Muscle of back (tissue), 11 donors: ENCODE data around the gene ZCCHC24. TPM values are rescaled to one million over a fixed set of nuclear protein-coding genes. Genes with fewer than 3 reads are reported as not detected.

ENCODE experiments used
- DNase-seq, 3 donors: peaks; one replicate each; pipeline versions ENCODE4 v3.0.0 to v3.0.0-alpha.2; 2013
- polyA plus RNA-seq, 10 donors: library from polyadenylated mRNA; unstranded; fragments of 120-200 nt; gene quantifications; one replicate each; pipeline ENCODE4 v1.2.1, GENCODE V29; 2013; ENCODE audit not compliant: insufficient read length in 10 of 10

The ZCCHC24 gene
- polyA plus RNA-seq, 10 donors: 52.3 to 71.5 (median 59.3) TPM

DNA sequence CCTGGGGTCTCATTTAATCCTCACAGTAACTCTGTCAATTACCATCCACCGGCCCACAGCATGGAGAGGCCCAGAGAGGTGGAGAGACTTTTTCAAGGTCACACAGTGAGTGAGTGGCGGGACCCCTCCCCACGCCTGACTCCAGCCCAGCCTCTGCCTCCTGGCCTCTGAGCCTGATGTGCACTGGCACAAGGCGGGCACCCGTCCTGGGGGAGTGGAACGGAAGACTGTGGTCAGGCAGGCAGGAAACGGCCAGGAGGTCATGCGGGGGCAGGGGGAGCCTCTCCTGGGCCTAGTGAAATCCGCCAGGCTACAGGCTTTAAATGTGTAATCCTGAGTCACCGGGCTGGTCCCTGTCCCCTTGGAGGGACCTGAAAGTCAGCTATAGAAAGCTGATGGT lies 32.2 kb downstream of the ZCCHC24 start:
- DNase-seq: no peak

GRCh38 chr10:79412516-79412915 lies 32.9 kb downstream of the ZCCHC24 start:
- no peak for DNase-seq

DNA sequence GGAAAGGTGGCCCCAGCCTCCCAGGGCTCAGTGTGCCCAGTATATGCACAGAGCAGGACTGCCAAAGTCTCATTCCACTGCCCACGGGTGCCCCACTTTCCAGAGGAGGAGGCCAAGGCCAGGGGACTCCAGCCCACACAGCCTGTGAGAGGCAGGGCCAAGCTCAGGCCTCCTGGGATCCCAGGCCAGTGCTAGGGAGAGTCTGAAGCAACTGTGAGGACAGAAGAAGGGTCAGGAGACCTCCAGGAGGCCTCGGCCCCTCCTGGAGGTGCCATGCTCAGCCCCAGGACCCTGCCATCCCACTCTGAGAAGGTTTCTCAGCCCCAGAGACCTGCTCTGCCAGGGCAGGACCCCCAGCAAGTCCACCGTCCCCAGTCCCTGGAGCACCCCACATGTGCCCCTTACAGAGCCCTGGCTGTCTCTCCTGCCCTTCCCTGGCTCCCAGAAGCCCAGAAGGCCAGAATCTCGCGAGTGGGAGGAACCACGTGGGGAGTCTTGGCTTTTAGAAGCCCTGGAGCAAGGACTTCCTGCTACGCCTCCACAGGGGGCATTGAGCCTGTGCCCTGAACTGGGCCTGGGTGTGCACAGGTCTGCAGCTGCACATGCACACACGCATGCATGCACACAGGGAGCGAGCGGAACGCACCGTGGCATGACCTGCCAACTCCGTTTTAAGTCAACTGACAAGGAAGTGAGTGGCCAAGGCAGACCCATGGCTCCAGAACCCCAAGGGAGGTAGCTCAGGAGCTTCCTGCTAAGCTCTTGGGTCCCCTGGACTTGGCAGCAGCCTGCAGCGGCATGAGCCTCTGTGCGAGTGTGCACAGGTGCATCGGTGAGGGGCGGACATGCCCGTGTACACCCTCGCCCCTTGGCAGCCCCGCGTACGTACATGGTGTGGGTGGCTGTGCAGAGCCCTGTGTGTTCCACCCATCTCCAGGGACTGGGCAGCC lies 33.6 kb downstream of the ZCCHC24 start:
- DNase-seq: no peak

GRCh38 chr10:79410315-79411094 lies 34.9 kb downstream of the ZCCHC24 start:
- no peak for DNase-seq

DNA sequence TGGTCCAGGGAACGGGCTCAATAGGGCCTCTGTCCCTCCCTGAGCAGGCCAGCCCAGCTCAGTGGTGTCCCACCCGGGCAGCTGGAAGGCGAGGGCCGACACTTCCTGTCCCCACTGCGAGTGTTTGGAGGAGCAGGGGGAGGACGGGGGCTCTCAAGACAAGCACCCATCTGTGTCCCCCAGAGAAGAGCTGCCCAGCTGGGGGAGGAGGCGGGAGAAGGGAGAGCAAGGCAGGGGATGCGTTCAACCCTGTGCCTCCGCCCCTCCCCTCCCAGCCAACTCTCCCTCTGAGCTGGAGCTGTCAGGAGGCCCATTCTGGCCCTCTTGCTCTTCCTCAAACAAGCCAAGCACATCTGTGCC lies 35.7 kb downstream of the ZCCHC24 start:
- no peak for DNase-seq

DNA sequence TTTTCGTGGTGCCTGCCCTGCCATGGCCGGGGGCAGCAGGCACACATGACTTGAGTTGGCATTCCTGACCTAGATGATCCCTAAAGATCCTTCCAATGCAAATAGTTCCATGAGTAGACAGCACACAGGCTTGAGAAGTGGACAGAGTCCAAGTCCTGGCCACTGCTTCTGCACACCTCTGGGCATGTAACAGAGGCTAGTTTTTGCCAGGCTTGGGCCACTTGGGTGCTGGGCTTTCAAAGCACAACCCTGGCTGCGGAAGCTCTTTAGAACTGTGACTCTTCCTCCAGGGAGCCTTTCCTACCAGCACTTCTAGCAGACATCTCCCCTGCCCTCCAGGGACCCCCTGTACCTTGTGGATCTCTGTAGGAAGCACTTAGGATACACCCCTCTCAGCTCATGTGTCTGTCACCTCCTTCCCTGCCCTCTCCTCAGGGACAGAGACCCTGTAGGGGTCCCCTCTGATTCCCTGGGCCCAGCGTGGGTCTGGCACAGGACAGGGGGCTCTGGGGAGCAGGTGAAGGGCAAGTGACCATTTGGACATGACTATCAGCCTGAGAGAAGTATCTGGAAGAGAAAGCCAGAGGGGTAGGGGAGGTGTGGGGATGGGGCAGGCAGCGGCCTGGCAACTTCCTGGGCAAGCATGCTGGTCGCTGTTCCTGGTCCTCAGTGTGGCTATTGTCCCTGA lies 36.2 kb downstream of the ZCCHC24 start:
- no peak for DNase-seq

DNA sequence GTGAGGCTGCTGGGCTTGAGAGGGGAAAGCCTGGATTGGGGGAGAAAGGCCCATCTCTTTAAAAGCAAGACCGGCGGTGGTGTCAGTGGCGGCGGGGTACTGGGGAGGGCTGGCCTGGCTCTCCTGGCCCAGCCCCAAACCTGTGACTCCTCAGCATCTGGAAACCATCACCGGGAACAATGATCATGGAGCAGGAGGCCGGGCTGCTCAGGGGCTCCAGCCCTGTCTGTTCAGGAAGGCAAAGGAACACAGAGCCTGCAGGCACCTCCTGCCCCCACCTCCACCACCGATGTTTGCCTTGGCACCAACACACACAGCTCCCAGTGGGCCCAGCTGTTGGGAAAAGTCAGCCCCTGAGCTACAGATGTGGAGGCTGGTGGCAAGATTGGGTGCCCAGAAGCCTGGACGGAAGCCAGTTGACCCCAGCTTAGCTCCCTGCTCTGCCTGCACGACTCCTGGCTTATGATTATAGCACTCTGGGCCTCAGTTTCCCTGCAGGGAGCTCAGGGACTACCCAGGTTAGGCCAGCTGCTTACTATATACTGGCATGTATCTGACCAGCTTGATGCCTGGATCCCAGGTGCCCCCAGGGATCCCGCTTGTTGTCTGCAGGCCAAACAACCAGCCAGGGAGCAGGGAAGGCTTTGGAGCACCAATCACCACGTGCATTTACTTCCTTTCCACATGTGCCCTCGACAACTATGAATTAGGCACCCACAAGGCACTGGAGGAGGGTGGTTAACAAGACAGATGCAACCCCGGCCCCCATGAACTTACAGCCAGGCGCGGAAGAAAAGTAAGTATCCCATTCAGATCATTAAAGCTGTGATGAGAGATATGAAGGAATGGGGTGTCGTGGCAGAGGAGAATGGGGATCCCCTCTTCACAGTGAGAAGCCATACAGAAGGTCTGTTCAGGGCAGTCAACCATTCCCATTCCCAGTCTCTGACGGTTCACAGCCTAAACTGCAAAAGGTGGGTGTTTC lies 37.3 kb downstream of the ZCCHC24 start:
- DNase-seq: peak; percentile 61 to 86 (median 77)

DNA sequence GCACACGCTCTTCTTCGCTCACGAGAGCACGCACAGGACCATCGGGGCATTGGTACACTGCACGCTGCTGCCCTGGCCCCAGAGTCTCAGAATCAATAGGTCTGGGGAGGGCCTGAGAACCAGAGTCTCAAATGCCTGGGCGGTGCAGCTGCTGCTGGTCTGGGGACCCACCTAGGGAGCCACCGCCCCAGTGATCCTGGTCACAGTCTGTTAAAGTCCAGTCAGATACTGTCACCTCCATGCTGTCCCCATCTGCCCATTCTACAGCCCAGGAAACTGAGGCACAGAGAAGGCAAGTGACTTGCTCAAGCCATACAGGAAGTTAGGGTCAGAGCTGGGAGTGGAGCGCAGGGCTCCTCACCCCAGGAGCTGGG lies 38.0 kb downstream of the ZCCHC24 start:
- no peak for DNase-seq

GRCh38 chr10:79406683-79407422 lies 38.6 kb downstream of the ZCCHC24 start:
- DNase-seq: no peak

DNA sequence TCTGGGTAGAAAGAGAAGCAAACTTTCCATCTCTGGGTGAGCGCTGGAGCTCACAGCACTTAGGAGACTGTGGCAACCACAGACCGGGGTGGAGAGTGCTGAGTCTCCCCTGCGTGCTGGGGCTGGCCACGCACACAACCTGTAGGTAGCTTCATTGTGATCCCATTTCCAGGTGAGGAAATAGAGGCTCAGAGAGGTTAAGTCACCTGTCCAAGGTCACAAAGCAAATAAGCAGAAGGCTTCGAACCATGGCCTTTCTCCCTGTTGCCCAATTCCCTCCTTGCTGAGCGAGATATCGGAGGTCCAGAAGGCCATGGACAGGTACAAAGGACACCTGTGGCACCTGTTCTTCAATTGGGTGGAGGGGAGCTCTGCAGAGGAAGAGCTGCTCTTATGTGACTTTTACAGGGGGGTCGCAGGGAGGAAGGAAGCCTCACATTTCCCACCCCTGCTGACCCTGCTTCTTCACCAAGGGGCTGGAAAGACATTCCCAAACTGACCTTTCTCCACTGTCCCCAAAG lies 39.4 kb downstream of the ZCCHC24 start:
- DNase-seq: no peak

- peak; percentile 70 to 78 (median 72) for DNase-seq
These were observed 40.0 kb downstream of the ZCCHC24 start for GRCh38 chr10:79405221-79405994.

- no peak for DNase-seq
These were observed 40.7 kb downstream of the ZCCHC24 start for GRCh38 chr10:79404690-79405131.

- peak; percentile 72 to 90 (median 74) for DNase-seq
These were observed 41.2 kb downstream of the ZCCHC24 start for GRCh38 chr10:79404231-79404609.

DNA sequence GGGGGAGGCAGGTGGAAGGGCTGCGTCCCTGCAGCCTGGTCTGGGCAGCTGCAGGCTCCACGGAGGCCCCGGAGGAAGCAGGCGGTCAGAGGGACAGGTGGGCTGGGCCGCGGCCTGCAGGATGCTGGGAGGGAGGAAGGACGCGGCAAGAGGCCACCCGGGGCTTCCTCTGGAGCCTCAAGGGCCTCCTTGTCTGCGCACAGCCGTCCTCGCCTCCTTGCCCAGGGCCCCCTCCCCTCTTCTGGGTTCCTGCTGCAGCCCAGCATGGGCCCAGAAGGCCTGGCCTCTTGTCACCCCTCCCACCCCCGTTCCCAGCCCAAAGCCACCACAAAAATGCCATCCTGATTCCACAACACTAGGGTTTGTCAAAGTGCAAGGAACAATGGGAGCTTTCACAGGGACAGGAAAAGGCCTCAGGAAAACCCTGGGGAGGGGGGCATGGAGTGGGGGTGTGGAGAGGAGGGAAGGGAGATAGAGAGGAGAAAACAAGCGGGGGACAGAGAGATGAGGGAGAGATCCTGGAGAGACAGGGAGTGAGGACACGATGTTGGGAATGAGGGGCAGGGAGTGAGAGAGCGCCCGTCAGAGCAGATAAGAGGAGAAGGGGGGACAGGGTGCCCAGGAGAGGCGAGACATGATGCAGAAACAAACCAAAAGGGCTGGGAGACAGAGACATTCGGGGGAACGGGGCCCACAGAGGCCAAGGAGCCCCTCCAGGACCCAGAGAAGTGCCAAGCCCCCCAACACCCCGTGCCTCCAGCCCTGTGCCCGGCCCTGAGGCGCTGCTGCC lies 41.8 kb downstream of the ZCCHC24 start:
- peak in 1 of 3 donors; percentile 79 for DNase-seq

- DNase-seq: no peak
These were observed 42.5 kb downstream of the ZCCHC24 start for GRCh38 chr10:79402951-79403350.

DNA sequence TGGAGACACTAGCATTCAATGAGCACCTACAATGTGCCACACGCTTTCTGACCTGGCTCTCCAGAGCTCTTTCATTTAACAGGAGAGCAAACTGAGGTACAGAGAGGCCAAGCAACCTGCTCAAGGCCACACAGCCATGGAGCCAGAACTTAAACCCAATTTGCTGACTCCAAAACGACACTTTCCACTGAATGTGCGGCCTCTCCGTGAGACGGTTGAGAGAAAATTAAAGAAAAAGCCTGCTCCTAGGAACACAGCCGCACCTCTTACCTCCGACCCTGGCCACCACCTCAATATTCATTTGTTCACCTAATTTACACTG lies 42.8 kb downstream of the ZCCHC24 start:
- DNase-seq: no peak

DNA sequence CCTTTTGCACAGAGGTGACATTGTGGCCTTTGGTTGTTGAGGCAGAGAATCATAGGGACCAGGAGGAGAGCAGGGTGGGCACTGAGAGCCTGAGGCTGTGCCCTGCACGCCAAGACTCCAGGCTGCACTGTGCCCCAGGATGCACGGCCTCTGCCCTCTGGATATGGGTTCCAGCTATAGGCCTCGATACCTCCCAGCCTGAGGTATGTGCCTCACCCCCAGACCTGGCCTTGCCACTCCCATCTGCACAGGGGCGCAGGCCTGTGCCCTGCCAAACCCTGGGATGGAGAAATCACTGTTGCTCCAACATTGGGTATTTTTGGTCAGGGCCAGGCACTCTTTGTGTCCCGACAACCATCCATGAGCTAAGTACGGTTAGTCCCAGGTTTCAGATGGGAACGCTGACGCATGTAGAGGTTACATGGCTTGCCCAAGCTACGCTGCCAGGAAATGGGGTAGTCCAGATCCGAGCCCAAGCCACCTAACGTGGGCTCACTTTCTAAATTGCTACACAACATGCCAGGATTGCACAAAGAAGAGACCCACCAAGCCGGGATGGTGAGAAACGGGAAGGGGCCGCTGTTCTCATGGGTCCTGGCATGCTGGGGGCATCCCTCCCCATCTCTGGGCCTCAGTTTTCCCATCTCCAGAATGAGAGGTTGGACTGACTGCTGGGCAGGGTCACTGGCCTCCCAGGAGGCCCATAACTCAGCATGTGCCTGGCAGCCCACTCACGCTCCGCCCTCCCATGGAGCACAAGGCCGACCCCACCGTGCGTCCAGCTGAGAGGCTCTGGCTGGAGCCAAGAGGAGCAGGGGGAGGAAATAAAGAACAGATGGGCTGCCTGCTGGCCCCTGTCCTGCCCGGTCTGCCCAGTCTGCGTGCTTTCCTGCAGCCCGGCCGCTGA lies 44.2 kb downstream of the ZCCHC24 start:
- peak; percentile 53 to 91 (median 82) for DNase-seq
